GM19351 (cell line): ENCODE data around the gene DEDD2.

Source experiments
- ATAC-seq: cut with Tn5 transposase; IDR thresholded peaks from one replicate; pipeline ENCODE4 v1.9.1; 2021; ENCODE audit warnings: mild to moderate bottlenecking, moderate library complexity; ENCODE audit not compliant: unreplicated experiment

DEDD2 gene

DNA sequence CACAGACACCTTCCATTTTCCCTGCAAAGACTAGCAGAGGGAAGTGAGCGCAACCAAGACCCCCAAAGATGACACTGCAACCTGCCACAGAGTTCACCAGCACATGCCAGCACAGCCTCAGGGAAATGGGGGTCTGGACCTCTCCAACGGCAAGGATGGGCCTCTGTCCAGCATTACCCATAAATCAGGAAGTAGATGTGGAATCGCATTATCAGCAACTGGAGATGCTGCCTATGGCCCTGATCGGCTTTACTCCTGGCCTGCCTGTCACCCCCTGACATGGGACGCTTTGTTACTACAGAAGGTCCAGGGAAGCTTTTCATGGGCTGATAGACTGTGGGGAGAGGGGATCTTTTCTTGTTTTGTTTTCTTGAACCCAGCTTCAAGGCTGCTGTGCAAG is 43.8 kb downstream of the DEDD2 start:
- ATAC-seq = no peak

DNA sequence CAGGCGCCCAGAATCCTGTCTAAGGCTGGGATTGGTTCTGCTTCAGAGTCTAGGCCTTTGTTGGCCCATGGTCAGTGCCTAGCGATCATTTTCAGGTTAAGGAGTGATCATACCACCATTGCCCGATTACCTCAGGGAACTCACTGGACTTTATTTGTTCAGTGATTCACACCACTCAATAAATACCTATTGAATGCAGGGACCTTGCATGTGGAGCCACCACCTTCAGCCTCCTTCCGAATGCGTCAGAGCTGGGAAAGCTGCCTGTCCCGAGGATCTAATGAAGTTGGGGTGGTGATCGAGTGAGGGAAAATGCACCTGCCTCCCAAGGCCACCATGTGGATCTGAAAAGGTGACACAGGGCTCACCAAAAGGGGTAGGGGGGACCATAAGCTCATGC is 45.2 kb downstream of the DEDD2 start:
- no peak for ATAC-seq

DNA sequence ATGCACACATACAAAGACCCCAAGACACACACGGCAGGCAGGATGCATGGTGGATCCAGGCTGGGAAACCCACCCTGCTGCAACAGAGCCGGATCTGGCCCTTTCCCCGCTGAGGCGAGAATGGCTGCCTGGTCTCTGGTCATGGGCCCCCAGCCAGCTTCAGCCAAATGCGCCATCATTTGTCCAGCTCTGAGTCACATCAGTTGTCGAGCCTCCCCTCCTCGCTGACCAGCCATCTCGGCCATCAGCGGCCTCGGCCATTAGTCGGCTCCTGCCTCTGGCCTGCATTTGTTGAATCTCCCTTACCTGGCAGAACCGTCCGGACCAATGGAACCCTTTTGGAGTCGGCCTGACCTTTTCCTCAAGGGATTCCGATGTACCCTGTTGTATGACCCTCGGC is 46.8 kb downstream of the DEDD2 start:
- no peak for ATAC-seq

DNA sequence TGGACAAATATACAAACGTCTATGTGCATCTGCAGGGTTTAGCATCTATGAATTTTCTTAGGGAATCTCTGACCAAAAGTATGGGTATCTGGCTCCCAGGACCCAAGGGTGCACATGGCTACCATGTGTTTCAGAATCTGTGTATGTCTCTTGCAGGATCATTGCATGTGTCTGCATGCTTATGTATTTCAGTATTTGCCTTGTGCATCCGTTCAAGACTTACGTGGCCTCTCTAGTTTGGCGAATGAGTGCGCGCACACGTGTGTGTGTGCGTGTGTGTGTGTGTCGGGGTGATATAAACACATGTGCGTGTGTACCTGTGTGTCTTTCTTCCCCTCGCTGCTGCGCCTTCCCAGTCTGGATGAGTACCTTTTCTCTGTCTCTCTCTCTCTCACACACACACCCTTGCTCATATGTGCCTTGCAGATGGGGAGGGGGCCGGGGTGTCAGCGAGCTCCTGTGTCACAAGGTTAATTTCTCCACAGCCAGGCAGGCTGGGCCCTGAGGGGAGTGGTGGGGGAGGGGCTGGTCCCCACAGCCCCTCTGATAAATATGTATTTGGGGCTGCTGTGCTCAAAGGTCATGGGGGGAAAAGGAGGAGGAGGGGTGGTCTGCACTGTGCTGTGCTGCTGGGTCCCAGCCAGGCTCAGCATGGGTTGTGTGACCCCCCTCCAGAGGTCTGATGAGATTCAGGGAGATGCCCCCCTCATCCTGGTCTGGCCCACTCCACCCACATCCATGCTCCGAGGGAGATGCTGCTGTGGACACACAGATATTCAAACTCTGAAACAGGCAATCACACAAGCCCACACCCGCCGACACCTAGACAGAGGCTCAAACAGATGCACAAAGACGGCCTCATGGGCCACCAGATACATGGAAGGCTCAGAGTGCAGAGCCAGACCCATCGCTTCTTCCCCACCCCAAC is 47.7 kb downstream of the DEDD2 start:
- ATAC-seq = no peak

DNA sequence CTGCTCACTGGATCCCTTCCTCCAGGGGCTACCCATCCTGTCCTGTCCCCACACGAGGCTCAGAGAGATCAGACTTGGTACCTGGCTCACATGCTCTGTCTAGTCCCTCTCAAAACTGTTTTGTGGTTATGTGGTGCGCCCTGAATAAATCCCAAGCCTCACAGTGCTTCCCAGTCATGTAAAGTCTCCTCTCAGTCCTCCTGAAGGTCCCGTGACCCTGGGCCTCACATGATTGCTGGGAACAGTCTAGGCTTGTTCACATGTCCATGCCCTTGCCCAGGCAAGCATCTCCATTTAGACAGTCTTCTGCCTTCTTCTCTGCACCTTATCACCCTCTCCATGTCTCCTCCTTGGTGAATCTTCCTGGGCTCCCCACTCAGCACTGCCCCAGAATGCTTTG is 49.3 kb downstream of the DEDD2 start:
- ATAC-seq = no peak

DNA sequence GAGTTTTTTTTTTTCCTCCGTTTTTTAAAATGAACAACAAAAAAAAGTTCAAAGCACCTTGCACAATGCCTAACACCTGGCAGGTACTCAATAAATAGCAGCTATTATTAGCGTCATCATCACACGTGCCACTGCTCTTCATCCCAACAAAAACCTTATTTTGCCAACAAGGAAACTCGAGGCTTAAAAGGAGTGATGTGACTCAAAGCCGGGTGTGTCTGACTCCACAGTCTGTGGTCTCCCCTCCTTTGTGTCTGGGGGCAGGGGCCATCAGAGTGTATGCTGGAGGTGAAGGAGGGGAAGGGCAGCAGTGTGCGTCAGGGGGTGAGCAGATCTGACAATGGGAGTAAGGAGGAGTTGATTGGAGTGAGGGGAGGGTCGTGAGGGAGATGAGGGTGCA is 51.2 kb downstream of the DEDD2 start:
- no peak for ATAC-seq

DNA sequence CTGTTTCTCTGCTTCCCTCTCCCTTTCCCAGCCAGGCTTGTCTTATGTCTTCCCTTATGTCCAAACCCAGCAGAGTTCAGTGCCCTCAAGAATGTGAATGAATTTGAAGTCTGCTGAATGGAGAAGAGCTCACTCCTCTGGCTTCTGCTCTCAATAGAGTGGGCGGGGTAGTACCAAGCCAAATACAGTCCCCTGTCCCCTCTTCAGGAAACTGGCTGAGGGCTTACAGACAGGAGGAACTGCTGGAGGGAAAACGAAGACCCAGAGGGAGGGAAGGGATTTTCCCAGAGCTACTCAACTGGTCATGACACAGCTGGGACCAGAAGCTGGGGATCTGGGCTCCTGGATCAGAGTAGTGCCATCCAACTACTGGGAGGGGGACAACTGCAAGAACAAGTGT is 52.3 kb downstream of the DEDD2 start:
- no peak for ATAC-seq

DNA sequence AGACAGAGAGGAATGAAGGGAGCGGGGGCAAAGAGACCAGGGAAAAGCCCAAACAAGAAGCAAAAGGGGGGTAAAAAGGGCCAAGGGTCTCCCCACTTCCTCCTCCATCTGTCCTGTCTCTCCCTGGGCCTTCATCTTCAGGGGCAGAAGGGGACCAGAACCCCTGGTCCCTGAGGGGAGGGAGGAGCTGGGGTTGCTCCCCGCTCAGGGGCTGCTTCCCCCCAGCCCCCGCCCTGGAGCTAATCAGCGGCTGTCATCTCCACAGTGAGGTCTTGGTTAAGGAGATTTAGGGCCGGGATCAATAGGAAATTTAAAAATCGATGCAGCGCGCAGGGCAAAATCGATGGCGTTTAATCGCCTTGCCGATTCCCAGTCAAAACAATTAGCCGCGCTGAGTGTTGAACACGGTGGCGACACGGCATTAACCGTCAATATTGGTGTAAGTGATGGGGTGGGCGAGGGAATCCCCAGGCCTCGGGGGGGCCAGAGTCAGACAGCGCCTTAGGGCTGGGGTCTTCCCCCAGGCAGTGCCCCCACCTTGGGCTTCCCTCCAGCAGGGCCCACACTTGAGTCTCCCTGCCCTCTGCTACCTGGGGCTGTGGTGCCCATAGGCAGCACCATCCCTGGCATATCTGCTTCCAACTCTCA is 55.7 kb downstream of the DEDD2 start:
- ATAC-seq = no peak

DNA sequence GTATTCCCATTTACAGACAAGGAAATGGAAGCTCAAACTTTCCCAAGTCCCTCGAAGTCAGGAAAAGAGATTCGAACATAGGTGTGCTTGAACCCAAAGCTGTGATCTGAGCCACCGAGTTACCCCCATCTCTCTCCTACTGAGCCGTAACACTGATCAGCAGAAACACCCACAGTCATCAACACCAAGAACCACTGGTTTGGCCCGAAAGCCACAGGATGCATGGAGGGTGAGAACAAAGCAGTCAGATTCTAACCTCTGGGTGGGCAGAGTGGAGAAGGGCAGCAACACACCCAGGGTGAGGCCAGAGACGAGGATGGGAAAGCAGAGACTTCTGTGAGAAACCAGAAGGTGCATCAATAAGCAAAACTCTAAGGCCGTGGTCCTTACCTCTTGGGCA is 57.5 kb downstream of the DEDD2 start:
- no peak for ATAC-seq

DNA sequence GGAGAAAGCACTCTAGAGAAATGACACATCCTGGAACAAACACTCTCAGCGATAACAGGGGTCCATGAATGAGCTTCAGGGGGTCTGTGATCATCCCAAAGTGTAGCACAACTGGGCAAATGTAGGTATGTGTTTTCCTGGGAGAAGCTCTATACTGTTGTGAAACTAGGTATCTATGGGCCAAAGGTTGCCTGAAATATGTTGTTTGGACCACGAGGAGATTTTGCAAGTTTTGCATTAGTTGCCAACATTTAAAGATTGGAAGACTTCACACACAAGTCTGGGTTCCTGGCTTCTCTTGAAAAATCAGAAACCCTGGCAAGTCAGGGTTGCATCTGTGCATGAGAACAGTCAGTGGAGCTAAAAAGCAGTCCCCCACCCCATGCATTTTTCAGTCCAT is 58.6 kb downstream of the DEDD2 start:
- ATAC-seq = no peak

DNA sequence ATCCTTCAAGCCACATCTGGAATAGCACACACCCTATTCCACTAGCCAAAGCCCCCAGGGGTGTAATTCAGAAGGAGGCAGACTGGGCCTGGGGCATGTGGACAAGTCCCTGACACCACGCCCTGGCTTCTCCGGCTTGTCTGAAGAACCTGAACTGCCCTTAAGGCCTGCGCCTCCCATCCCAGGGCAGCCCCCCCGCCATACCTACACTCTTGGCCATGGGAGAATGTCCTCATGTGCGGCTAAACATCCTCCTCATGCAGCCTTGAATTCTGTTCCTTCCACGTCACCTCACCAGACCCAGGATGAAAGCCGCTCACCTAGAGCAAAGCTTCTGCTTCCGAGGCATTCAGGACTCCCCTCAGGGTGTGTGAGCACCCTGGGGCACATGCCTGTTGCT is 60.9 kb downstream of the DEDD2 start:
- no peak for ATAC-seq

DNA sequence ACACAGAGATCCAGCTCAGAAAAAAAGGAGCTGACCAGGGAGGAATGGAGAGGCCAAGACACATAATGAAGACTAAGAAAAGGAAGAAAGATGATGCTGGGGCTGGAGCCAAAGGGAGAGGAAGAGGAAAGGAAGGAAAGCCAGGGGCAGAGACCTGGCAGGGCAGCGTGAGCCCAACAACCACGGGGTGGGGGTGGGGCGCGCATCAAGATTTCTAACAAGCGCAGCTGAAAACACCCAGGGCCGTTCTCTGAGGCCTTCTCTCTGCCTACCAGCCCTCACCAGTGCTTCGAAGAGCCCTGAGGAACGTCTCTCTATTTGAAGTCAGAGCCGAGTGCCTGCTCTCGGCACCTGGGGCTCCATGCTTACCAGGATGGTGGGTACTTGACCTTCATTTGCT is 61.7 kb downstream of the DEDD2 start:
- no peak for ATAC-seq

DNA sequence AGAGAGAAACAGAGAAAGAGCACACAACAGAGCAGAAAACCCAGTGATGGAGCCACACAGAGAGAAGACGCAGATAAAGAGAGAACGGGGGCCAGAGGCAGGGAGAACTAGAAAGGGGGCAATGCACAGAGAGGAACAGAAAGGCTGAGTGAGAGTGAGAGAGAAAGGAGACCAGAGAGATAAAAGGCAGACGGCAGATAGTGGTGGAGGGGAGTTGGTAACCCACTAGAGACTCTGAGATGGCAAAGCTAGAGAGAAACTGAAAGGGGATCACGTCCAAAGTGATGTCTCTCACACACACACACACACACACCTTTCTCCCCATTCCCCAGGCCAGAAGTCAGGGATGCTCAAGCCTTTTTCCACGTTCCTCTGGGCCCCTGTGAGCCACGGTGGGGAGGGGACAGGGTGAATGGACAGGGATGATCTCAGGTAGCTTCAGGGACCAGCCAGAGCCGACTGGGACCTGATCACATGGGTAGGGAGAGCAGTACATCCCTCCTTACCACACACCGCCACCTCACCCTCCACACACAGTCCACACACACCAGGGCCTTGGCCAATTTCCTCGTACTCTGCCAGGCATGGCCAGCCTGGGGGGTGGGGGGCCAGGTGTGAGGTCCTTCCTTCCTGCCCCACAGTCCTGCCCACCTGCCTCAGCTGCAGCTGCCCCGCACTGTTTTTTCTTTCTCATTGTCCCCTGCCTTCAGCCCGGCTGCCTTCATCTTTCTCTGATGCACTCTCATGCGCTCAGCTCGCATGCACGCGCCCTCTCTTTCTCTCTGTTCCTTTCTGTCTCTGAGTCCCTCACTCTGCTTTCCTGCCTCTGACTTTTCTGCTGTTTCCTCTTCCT is 62.8 kb downstream of the DEDD2 start:
- ATAC-seq = no peak

DNA sequence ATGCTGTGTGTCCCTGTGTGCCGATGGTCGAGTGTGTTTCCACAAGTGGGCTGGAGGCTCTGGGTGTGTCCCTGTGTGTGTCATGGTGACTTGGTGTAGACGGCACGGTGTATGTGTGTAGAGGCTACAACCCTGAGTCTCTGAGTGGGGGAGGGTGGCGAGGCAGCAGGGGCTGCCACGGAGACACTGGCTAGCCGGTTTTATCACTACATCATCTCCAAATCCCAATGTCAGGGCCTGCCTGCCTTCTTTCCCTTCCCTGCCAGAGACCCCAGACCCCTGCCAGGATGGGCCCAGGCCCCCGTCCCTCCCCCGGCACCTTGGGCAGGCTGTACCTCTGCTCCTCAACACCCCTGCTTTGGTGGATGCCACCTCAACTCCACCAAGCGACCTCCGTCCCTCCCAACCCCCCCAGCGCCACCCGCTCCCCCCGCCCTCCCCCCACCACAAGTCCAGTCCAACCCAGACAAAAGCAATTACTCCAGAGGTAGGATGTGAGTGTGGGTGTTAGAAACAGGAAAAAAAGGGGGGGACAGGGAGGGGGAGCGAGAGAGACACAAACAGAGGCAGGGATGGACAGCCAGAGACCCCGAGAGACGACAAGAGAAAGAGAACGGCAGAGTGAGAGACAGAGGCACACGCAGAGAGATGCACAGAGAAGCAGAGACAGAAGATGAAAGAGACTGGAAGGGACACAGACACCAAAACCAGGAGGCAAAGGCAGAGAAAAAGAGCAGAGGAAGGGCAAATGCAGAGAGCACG is 63.6 kb downstream of the DEDD2 start:
- no peak for ATAC-seq

DNA sequence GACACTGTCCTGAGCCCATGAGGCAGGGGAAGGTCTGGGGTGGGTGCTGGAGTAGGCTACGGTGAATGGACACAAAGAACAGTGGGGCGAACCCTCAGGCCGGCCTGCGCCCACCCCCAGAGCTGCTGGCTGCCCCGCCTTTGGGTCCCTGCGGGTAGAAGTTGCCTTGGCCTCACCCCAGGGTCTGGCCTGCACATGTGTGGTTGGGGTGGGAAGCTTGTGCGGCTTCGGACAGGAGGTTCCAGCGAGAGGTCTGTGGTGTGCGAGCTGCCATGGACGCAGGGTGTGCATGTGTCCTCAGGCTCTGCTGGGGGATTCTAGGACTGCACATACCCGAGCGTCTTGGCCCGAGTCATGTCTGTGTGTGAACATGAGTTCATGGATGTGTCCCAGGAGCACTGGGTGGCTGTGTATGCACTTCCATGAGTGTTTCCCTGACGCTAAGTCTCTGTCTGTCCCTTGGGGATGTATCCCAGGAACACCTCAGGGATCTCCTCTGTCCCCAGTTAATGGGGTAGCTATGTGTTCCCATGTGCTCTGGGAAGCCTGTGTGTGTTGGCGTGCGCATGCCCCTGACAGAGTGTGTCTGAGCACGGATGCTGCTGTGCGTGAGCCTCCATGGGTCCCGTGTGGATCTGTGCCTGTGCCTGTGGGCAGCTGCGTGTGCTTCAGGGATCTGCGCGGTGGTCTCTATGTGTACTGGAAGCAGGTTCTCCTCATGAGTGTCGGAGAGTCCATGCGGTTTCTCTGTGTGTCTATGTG is 64.4 kb downstream of the DEDD2 start:
- no peak for ATAC-seq

DNA sequence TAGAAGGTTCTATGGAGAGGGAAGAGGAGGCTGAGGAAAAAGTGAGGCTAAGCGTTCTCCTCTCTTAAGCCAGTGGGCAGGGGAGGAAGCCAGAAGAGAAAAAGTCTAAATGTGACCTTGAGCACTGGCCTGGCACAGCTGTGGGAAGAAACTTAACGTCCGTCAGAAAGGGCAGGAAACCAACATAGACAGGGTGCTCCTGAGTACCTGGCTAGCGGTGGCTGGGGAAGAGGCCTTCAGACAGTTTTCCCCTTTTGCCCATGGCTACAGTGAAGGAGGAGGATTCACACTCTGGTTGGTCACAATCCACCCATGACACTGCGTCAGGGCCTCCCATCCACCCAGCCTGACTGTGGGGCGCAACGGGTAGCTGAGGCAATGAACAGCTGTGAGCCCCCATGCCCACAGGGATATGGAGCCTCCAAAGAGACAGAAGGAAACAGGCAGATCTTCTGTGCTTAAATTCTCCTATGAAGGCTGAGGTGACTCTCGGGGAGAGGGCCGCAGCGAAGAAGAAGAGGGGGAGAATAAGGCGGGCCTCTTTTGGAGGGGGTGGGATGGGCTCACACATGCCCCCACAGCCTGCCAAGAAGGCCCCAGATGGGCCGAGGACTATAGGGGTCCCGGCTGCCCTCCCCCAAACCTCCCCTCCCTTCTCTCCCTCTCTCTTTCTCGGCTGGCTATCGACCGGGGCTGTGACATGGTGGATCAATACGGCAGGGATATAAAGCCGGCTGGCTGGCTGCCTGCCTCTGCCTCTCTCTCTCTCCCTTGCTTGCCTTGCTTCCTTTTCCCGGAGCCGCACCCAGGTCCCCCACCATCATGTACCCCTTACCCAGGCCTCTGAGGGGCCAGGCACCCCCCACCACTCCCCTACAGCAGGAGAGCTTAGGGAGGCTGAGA is 65.4 kb downstream of the DEDD2 start:
- no peak for ATAC-seq

DNA sequence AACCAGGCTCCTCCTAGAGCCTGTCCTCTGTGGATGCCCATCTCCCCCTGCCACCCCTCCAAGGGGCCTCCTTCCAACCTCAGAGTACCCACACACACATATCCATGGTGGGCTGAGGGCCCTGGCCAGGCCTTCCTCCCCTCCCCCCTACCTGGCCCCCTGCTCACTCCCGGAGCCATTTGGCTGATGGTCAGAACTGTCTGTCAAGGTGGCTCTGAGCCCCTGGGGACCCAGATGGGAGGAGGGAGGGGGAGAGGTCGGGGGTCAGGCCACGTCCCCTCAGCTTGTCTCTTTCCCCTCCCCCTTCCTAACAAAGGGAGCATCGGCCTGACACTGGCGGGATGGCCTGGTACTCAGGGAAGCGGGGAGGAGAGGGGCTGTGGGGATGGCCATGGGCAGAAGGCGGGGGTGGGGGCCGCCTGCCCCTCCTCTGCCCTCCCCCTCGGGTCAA is 66.5 kb downstream of the DEDD2 start:
- no peak for ATAC-seq

DNA sequence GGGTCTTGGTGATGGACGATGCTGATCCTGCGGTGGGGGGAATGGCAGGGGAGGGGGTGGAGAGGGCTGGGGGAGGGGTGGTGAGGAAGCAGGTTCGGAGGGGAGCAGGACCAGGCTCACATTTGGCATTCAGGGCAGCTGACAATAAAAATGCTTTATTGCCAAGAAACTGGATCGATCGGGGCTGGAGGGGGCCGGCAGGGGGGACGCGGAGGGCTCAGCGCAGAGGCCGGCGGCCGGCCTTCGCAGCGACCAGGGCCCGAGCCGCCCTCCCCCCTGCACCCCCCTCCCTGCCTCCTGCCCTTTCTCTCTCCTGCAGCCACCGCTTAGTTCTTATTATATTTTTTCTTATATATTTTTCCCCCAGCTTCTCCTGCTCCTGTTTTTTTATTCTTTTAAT is 67.1 kb downstream of the DEDD2 start:
- no peak for ATAC-seq
